Activated T-helper 9 cell treated with anti-CD3 and anti-CD28 coated beads, Interleukin-2, amount 50 U/mL, for 16 hours (primary cell): Measurements from ENCODE around the gene BAZ2B.
"Not testable (repeated sequence)": the region's sequence is repeated elsewhere in the genome, so short reads cannot be mapped to it uniquely, and the experiment has no call there.

Experiments
- DNase-seq: peaks from one replicate; pipeline ENCODE4 v3.0.0-alpha.2; 2020; ENCODE audit warnings: low read depth

The BAZ2B gene, protein sequence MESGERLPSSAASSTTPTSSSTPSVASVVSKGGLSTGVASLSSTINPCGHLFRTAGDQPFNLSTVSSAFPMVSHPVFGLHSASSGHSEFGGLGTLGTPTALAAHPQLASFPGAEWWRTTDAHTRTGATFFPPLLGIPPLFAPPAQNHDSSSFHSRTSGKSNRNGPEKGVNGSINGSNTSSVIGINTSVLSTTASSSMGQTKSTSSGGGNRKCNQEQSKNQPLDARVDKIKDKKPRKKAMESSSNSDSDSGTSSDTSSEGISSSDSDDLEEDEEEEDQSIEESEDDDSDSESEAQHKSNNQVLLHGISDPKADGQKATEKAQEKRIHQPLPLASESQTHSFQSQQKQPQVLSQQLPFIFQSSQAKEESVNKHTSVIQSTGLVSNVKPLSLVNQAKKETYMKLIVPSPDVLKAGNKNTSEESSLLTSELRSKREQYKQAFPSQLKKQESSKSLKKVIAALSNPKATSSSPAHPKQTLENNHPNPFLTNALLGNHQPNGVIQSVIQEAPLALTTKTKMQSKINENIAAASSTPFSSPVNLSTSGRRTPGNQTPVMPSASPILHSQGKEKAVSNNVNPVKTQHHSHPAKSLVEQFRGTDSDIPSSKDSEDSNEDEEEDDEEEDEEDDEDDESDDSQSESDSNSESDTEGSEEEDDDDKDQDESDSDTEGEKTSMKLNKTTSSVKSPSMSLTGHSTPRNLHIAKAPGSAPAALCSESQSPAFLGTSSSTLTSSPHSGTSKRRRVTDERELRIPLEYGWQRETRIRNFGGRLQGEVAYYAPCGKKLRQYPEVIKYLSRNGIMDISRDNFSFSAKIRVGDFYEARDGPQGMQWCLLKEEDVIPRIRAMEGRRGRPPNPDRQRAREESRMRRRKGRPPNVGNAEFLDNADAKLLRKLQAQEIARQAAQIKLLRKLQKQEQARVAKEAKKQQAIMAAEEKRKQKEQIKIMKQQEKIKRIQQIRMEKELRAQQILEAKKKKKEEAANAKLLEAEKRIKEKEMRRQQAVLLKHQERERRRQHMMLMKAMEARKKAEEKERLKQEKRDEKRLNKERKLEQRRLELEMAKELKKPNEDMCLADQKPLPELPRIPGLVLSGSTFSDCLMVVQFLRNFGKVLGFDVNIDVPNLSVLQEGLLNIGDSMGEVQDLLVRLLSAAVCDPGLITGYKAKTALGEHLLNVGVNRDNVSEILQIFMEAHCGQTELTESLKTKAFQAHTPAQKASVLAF (N-terminal part only)

DNA sequence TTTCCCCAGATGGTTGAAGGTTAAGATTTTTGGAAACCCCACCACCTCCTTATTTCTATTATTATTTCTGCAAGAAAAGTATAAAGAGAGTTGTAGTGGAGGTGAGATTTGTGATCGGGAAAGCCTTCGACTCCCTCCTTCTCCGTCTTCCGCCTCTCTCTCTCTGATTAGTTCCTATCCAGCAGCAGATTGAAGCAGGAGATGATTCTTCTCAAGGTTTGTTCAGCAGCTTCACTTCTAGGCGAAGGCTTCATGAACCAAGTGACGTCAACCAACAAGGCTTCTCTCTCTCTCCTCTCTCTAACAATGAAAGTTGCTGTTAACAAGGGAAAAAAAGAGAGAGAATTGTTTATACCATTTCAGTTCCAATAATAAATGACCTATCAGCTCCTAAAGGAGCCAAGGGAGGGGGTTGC is at the start of gene BAZ2B:
Gene BAZ2B, minus strand, starts transcription at position 263 of the 416 bp plus-strand sequence. CDS start 137,829 bp downstream, outside the sequence.
- no peak for DNase-seq

DNA sequence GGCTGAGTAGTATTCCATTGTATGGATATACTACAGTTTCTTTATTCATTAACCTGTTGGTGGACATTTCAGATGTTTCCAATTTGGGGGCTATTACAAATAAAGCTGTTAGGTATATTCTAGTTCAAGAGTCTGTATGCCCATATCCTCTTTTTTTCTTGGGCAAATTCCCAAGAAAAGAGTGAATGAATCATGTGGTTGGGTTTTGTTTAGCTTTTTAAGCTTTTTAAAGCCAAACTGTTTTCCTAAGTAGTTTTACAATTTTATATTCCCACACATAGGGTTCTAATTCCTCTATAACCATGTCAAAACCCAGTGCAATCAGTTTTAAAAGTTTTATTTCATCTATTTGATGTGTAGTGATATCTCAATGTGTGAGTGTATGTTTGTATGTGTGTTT is 44.9 kb upstream of the BAZ2B start:
- no peak for DNase-seq

DNA sequence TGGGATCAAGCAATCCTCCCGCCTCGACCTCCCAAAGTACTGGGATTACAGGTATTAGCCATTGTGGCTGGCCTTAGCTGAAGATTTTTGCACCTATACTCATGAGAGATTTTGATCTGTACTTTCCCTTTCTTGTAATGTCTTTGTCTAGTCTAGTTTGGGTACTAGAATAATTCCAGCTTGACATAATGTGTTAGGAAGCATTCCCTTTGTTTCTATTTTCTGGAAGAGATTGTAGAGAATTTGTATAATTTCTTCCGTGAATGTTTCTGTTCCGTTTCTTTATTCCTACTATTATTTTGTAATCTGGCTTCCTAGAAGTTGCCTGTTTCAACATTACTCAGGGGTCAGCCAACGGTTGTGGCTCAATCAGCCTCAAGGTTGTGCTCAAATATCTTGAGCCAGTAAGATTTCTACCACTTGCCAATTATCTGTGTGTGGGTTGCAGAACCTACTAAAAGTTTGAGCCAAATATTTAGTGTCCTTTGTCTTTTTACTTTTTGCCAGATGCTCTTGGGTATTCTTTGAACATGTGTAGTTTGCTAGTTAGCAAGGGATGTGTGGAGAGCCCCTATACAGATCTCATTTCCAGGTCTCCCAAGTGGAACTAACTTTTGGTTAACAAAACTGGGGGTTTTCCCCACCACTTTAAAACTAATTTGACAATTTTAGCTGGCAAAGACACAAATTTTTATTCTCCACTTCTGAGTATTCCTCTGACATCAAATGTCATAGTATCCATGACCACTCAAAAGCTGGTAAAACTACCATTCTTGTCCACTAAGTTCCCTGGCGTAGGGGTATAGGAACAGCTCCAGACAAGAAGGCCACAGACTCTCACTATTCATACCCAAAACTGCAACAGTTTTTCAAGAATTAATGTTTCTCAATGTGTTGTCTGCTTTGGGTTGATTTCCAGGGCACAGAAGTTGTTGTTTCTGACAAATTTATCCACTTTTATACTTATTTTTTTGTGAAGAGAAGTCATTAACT is 42.8 kb upstream of the BAZ2B start:
- DNase-seq, result no peak

DNA sequence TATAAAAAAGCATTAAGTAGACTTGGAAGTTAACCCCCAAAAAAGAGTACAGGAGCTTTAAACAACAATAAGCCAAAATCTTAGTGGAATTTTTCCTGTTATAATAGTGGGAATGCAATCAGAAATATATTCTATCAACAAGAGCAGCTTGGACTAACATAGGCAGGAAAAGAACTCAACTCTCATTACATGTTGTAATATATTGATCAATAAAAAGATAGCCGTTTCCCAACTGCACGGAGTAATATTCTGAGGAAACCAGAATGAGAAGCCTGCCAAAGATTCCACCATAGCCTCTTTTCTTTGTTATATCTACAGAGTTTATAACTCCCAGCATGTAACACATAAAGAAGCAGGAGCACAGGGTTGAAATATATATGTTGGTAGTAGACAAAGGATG is 37.6 kb upstream of the BAZ2B start:
- DNase-seq, result no peak

DNA sequence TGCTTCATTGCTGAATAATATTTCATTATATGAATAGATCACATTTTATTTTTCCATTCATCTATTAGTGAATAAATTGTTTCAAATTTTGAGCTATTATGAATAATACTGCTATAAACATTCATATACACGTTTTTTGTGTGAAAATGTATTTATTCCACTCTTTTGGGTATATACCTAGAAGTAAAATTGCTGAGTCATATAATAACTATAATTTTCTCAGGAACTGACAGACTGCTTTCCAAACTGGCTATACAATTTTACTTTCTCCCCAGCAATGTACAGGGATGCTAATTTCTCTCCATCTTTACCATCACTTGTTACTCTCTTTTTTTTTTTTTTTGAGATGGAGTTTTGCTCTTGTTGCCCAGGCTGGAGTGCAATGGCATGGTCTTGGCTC is 35.5 kb upstream of the BAZ2B start:
- DNase-seq, result no peak

DNA sequence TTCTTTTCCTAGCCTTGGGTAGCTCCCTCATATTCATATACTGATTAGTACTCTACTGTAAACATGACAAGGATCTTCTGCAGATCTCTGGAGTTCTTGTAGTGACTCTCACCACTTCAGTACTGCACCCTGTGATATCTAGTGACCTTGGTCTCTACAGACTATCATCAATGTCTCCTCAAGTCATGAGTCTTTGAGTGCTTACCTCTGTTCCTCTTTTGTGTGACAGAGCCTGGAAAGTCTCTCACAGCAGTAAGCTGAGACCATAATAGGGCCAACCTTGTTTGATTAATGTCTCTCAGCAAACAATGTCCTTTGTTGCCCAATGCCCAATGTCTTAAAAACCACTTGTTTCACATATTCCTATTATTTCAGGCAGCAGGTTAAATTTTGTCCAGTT is 34.2 kb upstream of the BAZ2B start:
- no peak for DNase-seq

DNA sequence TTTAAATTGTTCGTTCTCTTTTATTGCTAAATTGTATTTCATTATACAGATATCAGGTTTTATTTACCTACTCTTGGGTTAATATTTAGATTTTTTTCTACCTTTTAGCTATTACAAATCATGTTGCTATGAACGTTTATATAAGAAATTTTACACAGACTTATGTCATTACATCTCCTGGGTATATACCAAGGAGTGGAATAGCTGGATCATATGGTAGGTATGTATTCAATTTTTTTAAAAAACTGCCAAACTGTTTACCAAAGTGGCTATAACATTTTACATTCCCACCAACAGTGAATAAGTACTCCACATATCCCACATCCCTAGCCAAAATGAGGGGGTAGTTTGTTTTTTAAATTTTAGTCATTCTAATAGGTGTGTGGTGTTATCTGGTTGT is 32.3 kb upstream of the BAZ2B start:
- no peak for DNase-seq

DNA sequence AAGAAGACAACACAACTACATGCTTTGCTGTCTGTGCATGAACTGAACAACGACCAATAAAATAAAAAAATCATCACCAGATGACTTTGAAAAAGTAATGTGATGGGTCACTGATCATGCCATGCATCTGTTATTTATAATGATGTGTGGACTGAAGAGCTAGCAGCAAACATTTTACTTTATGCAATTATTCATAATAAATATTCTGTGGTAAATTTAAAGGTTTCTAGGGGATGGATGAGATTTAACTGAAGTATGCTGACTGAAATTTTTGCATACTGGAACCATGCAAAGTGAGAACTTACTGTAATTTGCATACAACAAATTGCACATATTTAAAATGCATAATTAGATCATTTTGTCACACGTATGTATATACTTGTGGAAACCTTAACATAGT is 31.3 kb upstream of the BAZ2B start:
- DNase-seq, result no peak

DNA sequence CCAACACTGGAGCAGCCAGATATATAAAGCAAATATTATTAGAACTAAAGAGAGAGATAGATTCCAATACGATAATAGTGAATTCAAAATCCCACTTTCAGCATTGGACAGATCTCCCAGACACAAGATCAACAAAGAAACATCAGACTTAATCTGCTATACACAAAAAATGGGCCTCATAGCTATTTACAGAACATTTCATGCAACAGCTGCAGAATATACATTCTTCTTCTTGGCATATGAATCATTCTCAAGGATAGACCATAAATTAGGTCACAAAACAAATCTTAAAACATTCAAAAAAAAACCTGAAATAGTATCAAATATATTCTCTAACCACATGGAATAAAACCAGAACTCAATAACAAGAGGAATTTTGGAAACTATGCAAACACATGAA is 23.8 kb upstream of the BAZ2B start:
- DNase-seq, result no peak

DNA sequence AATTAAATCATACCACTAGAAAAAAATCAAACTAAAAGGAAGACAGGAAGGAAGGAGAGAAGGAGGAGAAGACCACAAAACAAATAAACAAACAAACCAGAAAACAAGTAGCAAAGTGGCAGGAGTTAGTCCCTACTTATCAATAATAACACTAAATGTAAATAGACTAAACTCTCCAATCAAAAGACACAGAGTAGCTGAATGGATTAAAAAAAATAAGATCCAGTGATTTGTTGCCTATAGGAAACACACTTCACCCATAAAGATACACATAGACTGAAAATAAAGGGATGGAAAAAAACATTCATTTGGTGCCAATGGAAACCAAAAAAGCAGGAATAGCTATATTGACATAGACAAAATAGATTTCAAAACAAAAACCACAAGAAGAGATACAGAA is 23.4 kb upstream of the BAZ2B start:
- DNase-seq, result no peak

DNA sequence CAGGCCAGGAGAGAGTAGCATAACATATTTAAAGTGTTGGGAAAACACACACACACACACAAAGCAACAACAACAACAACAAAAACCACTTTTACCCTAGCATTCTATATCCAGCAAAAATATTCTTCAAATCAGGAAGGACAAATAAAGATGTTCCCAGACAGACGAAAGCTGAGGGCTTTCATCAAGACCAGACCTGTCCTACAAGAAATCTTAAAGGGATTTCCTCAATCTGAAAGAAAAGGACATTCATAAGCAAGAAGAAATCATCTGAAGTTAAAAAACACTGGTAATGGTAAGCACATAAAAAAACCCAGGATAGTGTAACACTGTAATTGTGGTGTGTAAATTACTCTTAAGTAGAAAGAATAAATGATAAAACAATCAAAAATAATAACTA is 22.7 kb upstream of the BAZ2B start:
- DNase-seq, result no peak

DNA sequence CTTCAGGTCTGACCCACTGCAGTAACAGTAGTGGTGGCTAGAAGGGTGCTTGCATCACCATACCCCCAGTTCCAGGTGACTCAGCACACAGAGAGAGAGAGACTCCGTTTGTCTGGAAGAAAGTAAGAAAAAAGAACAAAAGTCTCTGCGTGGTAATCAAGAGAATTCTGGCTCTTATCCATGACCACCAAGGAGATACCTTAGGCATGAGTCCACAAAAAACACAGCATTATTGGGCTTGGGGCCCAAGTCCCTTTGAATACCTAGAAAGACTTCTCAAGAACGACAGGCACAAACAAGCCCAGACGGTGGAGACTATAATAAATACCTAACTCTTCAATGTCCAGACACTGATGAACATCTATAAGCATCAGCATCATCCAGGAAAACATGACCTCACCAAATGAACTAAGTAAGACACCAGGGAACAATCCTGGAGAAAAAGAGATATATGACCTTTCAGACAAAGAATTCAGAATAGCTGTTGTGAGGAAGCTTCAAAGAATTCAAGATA is 21.7 kb upstream of the BAZ2B start:
- no peak for DNase-seq

DNA sequence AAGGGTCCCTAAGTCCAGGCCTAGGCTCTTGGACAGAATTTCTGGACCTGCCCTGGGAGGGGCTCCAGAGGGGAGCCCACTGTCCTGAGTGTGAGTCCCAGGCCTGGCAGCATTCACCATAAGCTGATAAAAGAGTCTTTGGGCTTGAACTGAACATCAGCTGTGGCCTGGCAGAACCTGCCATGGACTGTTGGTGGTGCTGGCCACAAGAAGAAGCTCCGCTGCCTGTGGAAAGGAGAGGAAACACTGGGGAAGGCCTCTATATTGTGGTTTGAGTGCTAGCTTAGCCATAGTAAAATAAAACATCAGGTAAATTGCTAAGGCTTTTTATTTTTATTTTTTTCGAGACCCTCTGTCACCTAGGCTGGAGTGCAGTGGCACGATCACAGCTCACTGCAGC is 20.9 kb upstream of the BAZ2B start:
- DNase-seq, result no peak

DNA sequence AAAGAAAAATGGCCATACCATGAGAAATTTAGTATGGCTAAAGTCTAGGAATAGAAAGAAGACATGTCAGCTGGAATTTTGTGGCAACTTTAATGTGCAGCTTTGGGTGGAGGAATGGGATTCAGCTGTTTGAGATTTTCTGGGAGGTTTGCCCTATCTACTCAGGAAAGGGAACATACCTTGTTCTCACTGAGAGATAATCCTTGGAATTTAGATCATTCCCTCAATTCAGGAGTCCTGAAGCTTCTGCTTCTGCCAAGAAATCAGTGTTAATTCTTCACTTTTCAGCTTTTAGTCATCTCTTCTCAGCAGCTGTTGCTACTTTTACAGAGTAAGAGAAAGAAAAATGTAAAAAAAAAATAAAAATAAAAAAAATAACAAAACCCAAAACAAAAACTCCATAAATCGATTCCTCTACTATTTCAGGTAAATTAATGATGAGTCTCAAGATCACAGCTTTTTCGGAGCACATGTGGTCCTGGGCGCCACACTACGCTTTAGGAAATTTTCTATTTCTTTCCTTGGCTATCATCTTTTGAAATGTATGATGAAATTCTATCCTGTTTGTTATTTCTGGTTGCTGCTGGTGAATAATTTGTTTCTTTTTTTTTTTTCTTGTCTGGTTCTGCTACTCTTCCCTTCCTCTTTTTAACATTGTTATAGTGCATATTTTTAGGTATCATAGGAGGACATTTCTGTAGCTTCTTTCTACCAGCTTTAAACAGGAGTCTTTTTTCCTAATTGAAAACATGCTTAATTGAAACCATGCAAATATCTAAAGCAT is 18.9 kb upstream of the BAZ2B start:
- DNase-seq, result no peak

DNA sequence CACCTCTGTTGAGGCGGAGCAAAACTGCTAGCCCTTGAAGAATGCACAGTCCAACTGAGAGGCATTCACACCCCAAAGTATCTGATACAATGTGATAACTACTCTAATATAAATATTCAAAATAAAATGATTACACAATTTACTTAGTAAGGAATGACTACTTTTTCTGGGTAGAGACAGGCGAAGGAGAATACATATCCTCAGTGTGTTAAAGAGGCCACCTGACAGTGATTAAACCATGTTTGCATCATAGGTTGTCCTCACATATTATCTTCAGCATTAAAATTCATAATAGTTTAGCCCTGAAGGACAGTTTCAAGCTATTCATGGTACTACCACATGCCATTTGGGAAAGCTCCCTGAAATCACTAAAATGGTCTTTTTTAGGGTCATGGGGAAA is 16.9 kb upstream of the BAZ2B start:
- no peak for DNase-seq

DNA sequence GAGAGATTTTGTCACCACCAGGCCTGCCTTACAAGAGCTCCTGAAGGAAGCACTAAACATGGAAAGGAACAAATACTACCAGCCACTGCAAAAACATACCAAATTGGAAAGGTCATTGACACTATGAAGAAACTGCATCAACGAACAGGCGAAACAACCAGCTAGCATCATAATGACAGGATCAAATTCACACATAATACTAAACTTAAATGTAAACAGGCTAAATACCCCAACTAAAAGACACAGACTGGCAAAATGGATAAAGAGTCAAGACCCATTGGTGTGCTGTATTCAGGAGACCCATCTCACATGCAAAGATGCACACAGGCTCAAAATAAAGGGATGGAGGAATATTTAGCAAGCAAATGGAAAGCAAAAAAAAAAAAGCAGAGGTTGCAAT is 9.3 kb upstream of the BAZ2B start:
- DNase-seq, result not testable (repeated sequence)

DNA sequence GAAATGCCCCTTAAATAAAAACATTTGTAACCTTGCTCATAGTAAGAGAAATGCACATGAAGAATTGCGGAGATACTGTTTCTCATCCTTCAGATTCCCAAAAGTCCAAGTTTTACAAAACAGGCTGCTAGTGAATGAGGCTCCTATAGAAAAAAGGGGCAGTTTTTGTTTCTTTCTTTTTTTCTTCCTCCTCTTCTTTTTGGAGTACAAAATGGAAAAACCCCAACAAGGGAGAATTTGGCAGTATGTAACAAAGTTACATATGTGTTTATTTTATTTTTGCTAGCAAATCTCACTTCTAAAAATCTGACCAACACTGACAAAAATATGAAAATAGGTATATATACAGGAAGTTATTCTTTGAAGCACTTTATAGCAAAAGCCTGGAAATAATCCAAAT is 7.1 kb upstream of the BAZ2B start:
- no peak for DNase-seq

DNA sequence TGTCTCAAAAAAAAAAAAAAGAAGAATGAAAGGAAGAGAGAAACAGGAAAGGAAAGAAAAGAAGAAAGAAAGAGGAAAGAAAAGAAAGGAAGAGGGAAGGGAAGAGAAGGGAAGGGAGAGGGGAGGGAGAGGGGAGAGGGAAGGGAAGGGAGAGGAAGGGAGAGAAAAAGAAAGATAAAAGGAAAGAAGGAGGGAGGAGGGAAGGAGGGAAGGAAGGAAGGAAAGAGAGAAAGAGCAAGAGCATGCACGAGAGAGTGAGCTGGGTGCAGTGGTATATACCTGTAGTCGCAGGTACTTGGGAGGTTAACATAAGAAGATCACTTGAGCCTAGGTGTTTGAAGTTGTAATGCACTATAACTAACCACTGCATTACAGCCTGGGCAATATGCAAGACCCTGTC is 6.6 kb upstream of the BAZ2B start:
- DNase-seq, result no peak

DNA sequence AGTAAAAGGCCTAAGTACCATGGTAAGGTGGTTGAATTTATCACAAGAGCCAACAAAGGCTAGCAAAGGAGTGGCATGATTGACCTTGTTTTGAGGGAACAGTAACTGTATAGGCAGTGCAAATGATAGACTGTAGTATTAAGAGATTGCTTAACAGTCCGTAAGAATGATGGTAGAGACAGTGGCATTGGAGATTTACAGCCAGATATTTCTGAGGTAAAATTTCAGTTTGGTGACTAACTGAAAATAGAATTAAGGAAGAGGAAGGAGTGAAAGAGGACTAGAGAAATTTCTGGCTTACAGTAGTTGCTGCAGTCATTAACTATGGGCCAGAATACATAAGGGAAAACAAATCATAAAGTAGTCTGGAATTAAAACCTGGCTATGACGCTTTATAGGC is 4.4 kb upstream of the BAZ2B start:
- no peak for DNase-seq

DNA sequence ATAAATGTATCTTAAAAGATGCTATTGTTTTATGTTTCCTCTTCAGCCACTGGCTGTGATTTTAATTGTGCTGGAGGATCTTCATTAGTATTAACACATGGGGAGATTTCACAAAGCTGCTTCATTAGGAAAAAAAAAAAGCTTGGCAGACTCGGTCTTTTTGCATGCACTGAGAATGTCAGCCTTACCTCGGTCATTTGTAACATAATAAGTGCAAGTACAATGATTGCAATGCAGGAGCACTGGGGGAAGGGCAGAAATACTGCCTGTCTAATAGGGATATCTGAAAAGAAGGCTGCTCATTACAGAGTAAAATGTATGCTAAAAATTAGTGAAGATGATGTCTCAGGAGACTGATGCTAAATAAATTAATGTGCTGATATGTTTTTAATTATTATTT is 1.3 kb upstream of the BAZ2B start:
- DNase-seq, result no peak
